Stimulated activated CD8-positive, alpha-beta memory T cell treated with anti-CD3 and anti-CD28 coated beads, Interleukin-2, amount 100 ng/mL, for 1 hour (primary cell): ENCODE measurements around the gene GARIN5B.
A peak's percentile ranks its signal among the peaks of the same experiment; 100 is the strongest.

ENCODE experiments used
- DNase-seq, 2 donors: peaks; one replicate each; pipeline ENCODE4 v3.0.0-alpha.2; 2020; ENCODE audit warnings: low read depth in 2 of 2

Gene GARIN5B

DNA sequence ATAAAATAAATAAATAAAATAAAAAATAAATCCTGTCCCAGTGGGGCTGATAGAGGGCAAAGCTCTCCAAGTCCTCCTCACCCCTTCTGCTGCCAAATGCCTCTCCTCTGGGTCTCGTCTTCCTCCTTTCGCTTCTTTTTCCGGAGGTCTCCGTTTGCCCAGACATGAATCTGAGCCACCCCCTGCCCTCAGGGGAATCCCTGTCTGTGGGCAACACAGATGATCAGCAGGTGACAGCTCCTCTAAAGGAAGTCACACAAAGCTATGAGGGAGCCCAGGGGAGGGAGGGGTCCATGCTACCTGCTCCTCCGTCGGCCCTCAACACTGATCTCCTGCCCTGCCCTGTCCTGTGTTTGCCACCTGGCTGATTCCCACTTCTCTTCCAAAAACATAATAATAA lies 38.4 kb downstream of the GARIN5B start:
- DNase-seq = no peak

DNA sequence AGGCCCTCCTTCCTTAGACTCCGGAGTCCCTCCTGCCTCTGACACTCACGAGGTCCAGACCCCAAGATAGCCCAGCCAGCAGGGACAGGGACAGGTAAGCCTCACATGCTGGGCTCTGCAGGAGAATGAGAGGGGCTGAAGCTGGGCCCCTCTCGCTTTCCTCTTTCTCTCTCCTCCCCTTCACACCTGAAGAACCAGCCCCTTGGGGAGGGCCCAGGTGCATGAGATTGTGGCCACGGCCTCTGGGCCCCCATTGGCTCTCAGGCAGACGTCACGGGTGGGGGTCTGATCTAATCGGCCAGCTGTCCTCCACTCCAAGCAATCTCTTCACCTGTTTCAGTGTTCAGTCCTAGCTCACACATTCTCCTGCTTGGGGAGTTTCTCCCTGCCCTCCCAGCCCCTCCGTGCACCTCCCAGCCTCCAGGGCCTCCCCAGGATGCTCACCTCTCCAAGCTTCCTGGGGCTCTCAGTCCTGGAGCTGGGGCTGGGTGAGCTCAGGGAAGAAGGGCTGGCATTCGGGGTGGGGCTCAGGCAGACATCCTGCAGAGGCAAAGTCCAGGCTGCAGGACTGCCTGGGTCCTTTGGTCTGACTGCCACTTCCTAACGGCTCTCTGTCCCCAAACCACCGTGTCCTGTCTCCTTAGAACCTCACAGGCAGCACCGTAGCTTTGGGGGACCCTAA lies 40.7 kb downstream of the GARIN5B start:
- no peak for DNase-seq

GRCh38 chr19:55321466-55322137 lies 41.5 kb downstream of the GARIN5B start:
- DNase-seq = no peak

- DNase-seq = no peak
Observed at GRCh38 chr19:55320844-55321419, 42.1 kb downstream of the GARIN5B start.

GRCh38 chr19:55319785-55320184 lies 43.3 kb downstream of the GARIN5B start:
- no peak for DNase-seq

DNA sequence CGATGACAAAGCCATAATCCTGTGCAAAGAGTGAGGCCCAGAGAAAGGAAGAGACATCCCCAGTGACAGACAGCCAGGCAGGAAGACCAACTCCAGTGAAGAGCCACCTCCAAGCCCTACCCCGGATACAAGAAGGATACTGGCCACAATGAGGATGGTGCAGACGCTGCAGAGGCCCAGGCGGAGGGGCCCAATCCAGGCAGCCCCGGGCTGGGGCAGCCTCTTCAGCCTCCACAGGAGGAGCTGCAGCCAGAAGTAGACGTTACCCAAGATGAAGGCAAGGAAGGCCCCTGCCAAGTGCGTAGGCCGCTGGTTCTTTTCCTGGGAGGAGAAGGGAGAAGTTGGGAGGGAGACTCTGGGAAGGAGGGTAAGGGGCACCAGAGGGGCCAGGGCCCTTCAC lies 46.4 kb downstream of the GARIN5B start:
- no peak for DNase-seq

DNA sequence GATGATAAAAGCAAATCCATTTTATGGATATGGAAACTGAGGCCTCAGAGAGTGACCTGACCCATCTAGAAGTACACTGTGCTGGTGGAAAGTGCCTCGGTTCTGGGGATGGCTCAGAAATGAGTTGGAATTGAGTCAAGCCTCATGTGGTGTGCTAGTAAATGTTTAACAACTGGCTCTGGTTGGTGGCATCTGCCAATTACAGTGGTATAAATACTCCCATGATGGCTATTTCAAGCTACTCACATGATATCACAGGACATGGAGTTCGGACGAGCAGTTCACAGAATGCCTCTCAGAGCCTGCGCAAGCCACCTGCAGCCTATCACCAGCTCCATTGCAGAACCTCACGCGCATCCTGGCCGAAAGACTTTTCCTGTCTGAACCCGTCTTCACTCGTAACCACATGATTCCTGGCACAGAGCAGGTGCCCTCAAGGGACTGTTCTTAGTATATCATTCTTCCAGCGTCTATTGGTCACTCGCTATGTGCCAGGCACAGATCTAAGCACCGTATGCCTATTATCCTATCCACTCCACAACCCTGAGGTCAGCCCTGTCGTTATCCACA lies 47.0 kb downstream of the GARIN5B start:
- DNase-seq = no peak

DNA sequence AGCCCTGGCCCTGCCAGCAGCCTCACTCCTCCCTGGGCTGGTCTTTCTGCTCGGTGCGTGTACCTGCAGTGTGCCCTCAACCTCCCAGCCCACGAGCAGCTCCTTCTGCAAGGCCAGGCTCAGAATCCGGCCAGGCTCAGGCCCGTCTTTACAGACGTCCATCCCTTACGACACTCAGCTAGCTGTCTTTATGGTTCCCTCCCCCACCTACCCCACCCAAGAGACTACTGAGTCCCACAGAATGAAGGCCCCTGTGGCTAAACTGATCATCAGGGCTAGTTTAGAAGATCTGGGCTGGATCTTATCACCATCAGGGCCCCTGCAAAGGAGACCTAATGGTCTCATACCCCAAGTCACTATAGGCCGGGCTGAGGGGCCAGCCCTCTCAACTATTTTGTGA lies 48.7 kb downstream of the GARIN5B start:
- no peak for DNase-seq

GRCh38 chr19:55312621-55313512 lies 50.2 kb downstream of the GARIN5B start:
- DNase-seq = no peak

DNA sequence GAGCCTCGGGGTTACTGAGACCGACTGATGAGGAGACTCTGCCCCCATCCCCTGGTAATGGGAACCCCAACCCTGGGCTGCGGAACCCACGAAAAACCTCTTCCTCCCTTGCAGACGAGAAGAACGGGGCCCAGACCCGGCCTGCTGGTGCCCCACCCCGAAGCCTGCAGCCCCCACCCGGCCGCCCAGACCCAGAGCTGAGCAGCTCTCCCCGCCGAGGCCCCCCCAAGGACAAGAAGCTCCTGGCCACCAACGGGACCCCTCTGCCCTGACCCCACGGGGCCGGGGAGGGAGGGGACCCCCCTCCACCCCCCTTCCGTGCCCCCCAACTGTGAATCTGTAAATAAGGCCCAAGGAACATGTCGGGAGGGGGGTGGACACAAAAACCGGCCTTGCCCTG lies 51.3 kb downstream of the GARIN5B start:
- no peak for DNase-seq

DNA sequence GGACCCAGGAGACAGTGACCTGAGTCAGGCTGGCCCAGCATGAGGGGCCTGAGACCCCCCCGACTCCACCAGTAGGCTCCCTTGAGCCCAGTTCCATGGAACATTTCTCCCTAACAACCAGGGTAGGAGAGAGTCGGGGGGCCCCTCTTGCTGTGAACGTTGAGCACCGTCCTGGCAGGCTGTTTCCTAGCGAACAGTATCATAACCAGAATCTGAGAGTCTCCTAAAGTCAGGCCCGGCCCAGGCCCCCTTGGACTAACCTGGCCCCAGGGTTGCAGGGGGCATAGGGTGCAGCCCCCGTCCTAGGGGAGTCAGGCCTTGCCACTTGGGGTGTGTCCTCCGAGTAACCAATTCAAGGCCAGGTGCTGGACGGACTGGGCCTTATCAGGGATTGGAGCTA lies 51.7 kb downstream of the GARIN5B start:
- no peak for DNase-seq

- DNase-seq = no peak
Observed at GRCh38 chr19:55310498-55310897, 52.6 kb downstream of the GARIN5B start.

DNA sequence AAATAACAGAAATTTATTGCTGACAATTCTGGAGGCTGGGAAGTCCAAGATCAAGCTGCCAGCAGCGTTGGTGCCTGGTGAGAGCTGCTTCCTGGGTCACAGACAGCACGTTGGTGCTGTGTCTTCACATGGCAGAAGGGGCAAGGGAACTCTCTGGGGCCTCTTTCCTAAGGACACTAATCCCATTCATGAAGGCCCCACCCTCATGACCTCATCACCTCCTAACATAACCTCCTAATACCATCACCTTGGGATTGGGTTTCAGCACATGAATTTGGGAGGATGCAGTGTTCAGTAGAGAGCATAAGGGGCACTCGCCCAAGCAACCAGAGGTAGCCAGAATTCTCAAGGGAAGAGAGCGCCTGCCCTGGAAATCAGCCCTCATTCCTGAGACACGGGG lies 53.6 kb downstream of the GARIN5B start:
- DNase-seq = no peak

DNA sequence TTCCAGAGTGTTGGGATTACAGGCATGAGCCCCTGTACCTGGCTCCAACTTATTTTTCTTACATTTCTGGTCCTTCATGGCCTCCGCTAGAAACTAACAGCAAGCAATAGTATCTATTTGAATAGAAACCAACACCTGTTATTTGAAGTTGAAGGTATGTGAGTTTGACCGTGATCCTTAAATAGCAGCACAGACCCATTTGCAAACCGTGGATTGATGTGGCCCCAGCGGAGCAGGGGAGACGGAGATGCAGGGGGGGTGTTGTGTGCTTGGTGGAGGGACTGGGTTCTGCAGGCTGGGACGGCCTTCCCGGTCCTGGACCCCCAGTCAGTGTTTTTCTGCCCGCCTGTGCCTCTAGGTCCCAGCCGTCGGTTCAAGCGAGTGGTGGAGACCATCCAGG lies 54.8 kb downstream of the GARIN5B start:
- DNase-seq = no peak

- no peak for DNase-seq
Observed at GRCh38 chr19:55306712-55307111, 56.3 kb downstream of the GARIN5B start.

- no peak for DNase-seq
Observed at GRCh38 chr19:55305983-55306562, 57.0 kb downstream of the GARIN5B start.

DNA sequence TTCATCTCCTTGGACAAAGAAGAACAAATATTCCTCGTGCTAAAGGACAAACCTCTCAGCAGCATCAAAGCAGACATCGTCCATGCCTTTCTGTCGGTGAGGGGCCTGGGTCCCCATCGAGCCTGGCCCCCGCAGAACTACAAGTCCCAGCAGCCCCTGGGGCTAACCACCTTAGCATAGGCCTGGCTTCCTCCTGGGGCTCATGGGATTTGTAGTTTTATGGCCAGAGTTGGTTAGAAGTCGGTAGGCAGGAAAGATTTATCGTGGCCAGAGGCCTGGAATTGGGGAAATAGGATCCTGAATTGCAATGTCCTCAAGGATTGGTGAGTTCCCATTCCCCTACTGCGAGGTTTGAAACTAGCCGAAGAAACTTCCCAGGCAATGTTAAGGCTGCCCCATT lies 57.6 kb downstream of the GARIN5B start:
- DNase-seq = peak in 1 of 2 donors; percentile 17

DNA sequence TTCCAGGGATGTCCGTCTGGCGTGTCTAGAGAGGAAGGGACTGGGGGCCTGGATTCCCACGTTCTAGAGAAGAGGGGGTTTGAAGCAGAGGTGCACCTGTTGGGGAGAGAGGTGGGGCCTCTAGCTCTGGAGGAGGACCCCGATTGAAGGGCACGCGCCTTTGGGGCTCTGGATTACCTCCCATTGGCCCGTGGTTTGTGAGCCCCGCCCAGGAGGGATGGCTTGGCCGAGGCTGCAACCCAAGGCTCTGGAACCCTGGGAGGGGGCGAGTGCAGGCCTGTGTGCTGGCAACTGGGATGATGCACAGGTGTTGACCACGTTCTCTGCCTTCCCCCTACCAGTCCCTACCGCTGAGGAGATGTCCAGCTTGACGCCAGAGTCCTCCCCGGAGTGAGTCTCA lies 58.1 kb downstream of the GARIN5B start:
- DNase-seq = no peak
